Smooth muscle cell (in vitro differentiated cells): ENCODE data around the gene PAK1. TPM values are rescaled to one million over a fixed set of nuclear protein-coding genes. Genes with fewer than 3 reads are reported as not detected.

Source experiments
- DNase-seq: peaks from one replicate; lab custom pipeline; 2025; ENCODE audit not compliant: unreplicated experiment; lab: John Stamatoyannopoulos, UW
- H2AFZ ChIP-seq: fragments of 200-600 bp; sonication (generic); 2 replicates; pipeline ENCODE4 v1.6.0; 2016; ENCODE audit warnings: antibody characterized with exemption, low read depth, mild to moderate bottlenecking
- H3F3A ChIP-seq: fragments of 200-600 bp; sonication (generic); 2 replicates; pipeline ENCODE4 v1.6.0; 2017; ENCODE audit warnings: antibody characterized with exemption, low read depth
- H3K27ac ChIP-seq: fragments of 200-600 bp; sonication (generic); 2 replicates; pipeline ENCODE4 v1.5.1; 2016; ENCODE audit warnings: low read depth, mild to moderate bottlenecking
- H3K27me3 ChIP-seq: fragments of 200-600 bp; sonication (generic); 2 replicates; pipeline ENCODE4 v1.6.1; 2016; ENCODE audit warnings: low read depth, mild to moderate bottlenecking
- H3K36me3 ChIP-seq: fragments of 200-600 bp; sonication (generic); 2 replicates; pipeline ENCODE4 v1.5.1; 2016; ENCODE audit warnings: low read depth
- H3K4me1 ChIP-seq: fragments of 200-600 bp; sonication (generic); 2 replicates; pipeline ENCODE4 v1.5.1; 2016; ENCODE audit warnings: low read depth
- H3K4me2 ChIP-seq: fragments of 200-600 bp; sonication (generic); 2 replicates; pipeline ENCODE4 v1.6.0; 2016; ENCODE audit warnings: mild to moderate bottlenecking
- H3K4me3 ChIP-seq: fragments of 200-600 bp; sonication (generic); 2 replicates; pipeline ENCODE4 v1.5.1; 2016; ENCODE audit warnings: mild to moderate bottlenecking
- H3K79me2 ChIP-seq: fragments of 200-600 bp; sonication (generic); 2 replicates; pipeline ENCODE4 v1.6.0; 2016; ENCODE audit warnings: low read depth, mild to moderate bottlenecking
- H3K9ac ChIP-seq: fragments of 200-600 bp; sonication (generic); 2 replicates; pipeline ENCODE4 v1.6.0; 2016; ENCODE audit warnings: low read depth
- H3K9me3 ChIP-seq: fragments of 200-600 bp; sonication (generic); replicated peaks from 2 replicates; pipeline ENCODE4 v1.5.1; 2016; ENCODE audit warnings: low read depth
- H4K20me1 ChIP-seq: fragments of 200-600 bp; sonication (generic); 2 replicates; pipeline ENCODE4 v1.6.0; 2016; ENCODE audit warnings: low read depth
- CTCF ChIP-seq: fragments of 200-600 bp; sonication (generic); IDR thresholded peaks from 2 replicates; pipeline ENCODE4 v1.5.1; 2017; ENCODE audit warnings: borderline replicate concordance, mild to moderate bottlenecking, antibody characterized with exemption; ENCODE audit not compliant: insufficient read depth, poor library complexity, severe bottlenecking
- WGBS: methylation state at CpG from one replicate; pipeline ENCODE4 v1.1.7; 2016; ENCODE audit warnings: low lambda C conversion rate; 5-methylcytosine and 5-hydroxymethylcytosine counted together
- polyA plus RNA-seq: library from polyadenylated mRNA; unstranded; fragments of >200 nt; fragmentation: Nextera tagmentation; extraction: Ambion mirVana; gene quantifications from 2 replicates; pipeline ENCODE4 v1.2.1, GENCODE V29; 2016
- total RNA-seq: library from RNA; depleted of rRNA; stranded (reverse); fragments of >200 nt; gene quantifications from 2 replicates; pipeline ENCODE4 v1.2.3, GENCODE V29; 2014

PAK1 gene
- total and polyA plus RNA-seq, 2 experiments from 2014 or later: 20.5 to 31.7 TPM

DNA sequence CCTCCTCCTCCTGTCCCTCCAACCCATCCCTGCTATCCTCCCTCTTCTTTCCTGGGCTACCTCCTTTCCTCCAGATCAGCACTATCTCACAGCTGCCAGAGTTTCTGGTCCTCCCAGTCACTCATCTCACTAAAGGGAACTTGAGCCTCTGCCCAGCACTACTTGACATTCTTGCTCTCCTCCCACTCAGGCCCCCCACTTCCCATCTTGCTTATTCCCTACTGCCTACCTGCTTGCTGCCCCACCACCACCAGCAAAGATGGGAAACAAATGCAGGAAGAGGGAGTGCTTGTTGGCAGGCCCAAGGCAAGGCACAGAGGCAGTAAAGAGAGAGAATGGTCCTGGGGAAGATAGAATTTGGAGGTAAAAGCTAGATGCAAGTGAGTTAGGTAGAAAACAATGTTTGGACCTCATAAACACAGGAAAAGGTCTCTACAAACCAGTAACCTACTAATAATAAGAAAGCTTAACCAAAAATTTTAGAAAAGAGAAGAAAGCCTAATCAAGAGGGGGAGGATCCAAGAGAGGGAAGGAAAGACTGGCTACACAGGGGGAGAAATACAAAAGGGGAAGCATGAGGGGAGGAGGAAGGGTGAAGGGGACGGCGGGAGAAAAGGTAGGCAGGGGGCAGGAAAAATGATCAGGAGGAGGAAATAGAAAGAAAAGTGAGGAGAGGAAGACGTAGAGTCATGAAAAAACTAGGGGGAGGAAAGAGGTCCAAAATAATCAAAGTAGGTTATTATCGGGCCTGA lies 63.6 kb downstream of the PAK1 start:
- H3F3A ChIP-seq: no peaks in the 10 kb centered on the region
- peak overlapping the region; percentile 98 for H3K4me2 ChIP-seq
- WGBS: 88% methylated on average over 3 of the region's 4 CpGs
- no peaks in the 10 kb centered on the region for H3K36me3 ChIP-seq
- no peak overlapping the region for H3K9ac ChIP-seq
- no peaks in the 10 kb centered on the region for H3K79me2 ChIP-seq
- no peaks in the 10 kb centered on the region for H3K27me3 ChIP-seq
- H3K4me1 ChIP-seq: peaks cover 23% of the 10 kb centered on the region
- no peak overlapping the region for H3K4me3 ChIP-seq
- no peak overlapping the region for H3K27ac ChIP-seq
- TF ChIP-seq CTCF: no peak
- no peak overlapping the region for H2AFZ ChIP-seq
- DNase-seq: no peak
- H4K20me1 ChIP-seq: peaks cover 19% of the 10 kb centered on the region
- H3K9me3 ChIP-seq: no peaks in the 10 kb centered on the region

- Histone ChIP-seq H3K4me3 (no peak overlapping the region), H2AFZ (no peak overlapping the region), H3K27ac (no peak overlapping the region), H3K4me2 (no peak overlapping the region), H3K27me3 (no peaks in the 10 kb centered on the region), H3K36me3 (no peaks in the 10 kb centered on the region), H3K79me2 (peaks cover 8% of the 10 kb centered on the region), H3K4me1 (peaks cover 23% of the 10 kb centered on the region), H3K9me3 (no peaks in the 10 kb centered on the region), H3K9ac (no peak overlapping the region), H3F3A (no peaks in the 10 kb centered on the region), H4K20me1 (peaks cover 19% of the 10 kb centered on the region)
- no peak for TF ChIP-seq CTCF
- no peak for DNase-seq
- WGBS: 96% methylated on average over 1 of the region's 1 CpG
These were observed 64.8 kb downstream of the PAK1 start for GRCh38 chr11:77409046-77409445.

DNA sequence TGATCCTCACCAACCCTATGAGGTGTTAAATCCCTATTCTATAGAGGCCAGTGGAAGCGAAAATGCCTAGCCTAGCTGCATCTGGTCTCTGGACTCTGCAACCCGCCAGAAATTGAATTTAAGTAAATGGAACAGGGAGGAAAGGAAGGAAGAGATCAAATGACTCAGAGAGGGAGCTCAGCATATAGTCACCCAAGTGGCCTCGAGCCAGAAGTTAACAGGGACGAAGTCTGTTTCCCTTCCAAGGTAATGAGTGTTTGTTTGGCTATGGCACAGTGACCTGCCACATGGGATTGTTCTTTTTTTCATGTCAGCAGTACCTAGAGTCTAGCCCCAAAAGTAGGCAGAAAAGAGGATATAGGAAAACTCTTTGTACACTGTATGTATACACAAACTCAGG lies 66.3 kb downstream of the PAK1 start:
- Histone ChIP-seq H2AFZ (no peak overlapping the region), H3K4me3 (no peak overlapping the region), H3K79me2 (peaks cover 14% of the 10 kb centered on the region), H3K27me3 (no peaks in the 10 kb centered on the region), H3K36me3 (no peaks in the 10 kb centered on the region), H3K9ac (no peak overlapping the region), H3K27ac (peak overlapping the region; percentile 41), H3F3A (no peaks in the 10 kb centered on the region), H3K9me3 (no peaks in the 10 kb centered on the region), H3K4me1 (peaks cover 23% of the 10 kb centered on the region), H3K4me2 (peak overlapping the region; percentile 69), H4K20me1 (peaks cover 23% of the 10 kb centered on the region)
- TF ChIP-seq CTCF: no peak
- no peak for DNase-seq
- 0% methylated on average over 4 of the region's 4 CpGs for WGBS

GRCh38 chr11:77406396-77406795 lies 67.5 kb downstream of the PAK1 start:
- H3K36me3 ChIP-seq: no peaks in the 10 kb centered on the region
- no peaks in the 10 kb centered on the region for H3K9me3 ChIP-seq
- no peak overlapping the region for H3K4me3 ChIP-seq
- H3K27me3 ChIP-seq: no peaks in the 10 kb centered on the region
- peaks cover 14% of the 10 kb centered on the region for H3K79me2 ChIP-seq
- no peak overlapping the region for H3K27ac ChIP-seq
- no peak for DNase-seq
- TF ChIP-seq CTCF: no peak
- H3K9ac ChIP-seq: no peak overlapping the region
- H3F3A ChIP-seq: no peaks in the 10 kb centered on the region
- H2AFZ ChIP-seq: no peak overlapping the region
- WGBS: 85% methylated on average over 3 of the region's 3 CpGs
- H3K4me1 ChIP-seq: peaks cover 27% of the 10 kb centered on the region
- no peak overlapping the region for H3K4me2 ChIP-seq
- peaks cover 27% of the 10 kb centered on the region for H4K20me1 ChIP-seq
